T-helper 1 cell treated with Interleukin-12 subunit alpha and Interleukin-12 subunit beta and Interleukin-4 antibody, amounts not matched to agents 30 μg/mL and 1 μg/mL, for 36 hours (primary cell): ENCODE measurements around the gene RNASET2.

Source experiments
- H3K27ac Mint-ChIP-seq: one replicate; pipeline ENCODE4 v1.8.0; 2021; ENCODE audit warnings: mild to moderate bottlenecking, mixed read lengths
- H3K27me3 Mint-ChIP-seq: one replicate; pipeline ENCODE4 v1.8.0; 2021; ENCODE audit warnings: low read depth, mixed read lengths
- H3K36me3 Mint-ChIP-seq: one replicate; pipeline ENCODE4 v1.8.0; 2021; ENCODE audit warnings: low read depth, mixed read lengths
- H3K4me1 Mint-ChIP-seq: one replicate; pipeline ENCODE4 v1.8.0; 2021; ENCODE audit warnings: low read depth, mixed read lengths
- H3K4me3 Mint-ChIP-seq: one replicate; pipeline ENCODE4 v1.8.0; 2021; ENCODE audit warnings: mild to moderate bottlenecking, moderate library complexity, mixed read lengths
- H3K9me3 Mint-ChIP-seq: one replicate; pipeline ENCODE4 v1.8.0; 2021; ENCODE audit warnings: mixed read lengths

RNASET2 gene, protein sequence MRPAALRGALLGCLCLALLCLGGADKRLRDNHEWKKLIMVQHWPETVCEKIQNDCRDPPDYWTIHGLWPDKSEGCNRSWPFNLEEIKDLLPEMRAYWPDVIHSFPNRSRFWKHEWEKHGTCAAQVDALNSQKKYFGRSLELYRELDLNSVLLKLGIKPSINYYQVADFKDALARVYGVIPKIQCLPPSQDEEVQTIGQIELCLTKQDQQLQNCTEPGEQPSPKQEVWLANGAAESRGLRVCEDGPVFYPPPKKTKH

DNA sequence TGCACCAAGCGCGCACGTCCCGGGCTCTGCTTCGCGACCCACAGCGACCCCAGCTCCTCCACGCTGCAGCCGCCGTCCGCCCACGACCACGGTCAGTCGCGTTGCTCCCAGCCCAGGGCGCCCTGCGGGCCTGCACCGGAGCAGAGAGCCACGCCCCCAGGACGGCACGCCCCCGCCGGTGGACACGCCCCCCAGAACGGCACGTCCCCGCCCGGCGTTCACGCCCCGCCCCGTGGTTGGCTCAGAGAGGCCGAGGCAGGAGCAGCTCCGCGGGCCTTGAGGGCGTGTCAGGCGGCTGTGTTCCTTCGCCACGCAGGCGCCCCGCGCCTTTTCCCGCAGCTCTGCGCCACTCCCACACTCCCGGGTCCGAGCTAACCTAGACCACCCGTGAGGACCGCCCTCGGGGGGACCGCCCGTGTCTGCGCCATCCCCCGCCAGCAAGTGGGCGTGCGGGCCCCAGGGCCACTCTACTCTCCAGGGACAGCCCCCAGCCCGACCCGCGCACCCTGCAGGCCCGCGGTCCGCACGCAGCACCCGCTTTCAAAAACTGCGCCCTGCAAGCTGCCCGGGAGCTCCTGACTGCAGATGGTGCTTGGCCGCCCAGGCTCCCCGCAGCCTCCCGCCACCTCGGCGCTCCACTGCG lies at the start of gene RNASET2:
RNASET2 (minus strand) TSS at position 107 of the 643 bp plus-strand sequence. CDS start 368 bp downstream, outside the sequence.
- Mint-ChIP-seq H3K27ac (peak within 1 kb of the TSS; percentile 90), H3K36me3 (peaks cover 15% of the 10 kb centered on the region), H3K4me3 (peak within 1 kb of the TSS; percentile 98), H3K9me3 (no peaks in the 10 kb centered on the region), H3K27me3 (no peaks in the 10 kb centered on the region), H3K4me1 (peaks cover 68% of the 10 kb centered on the region)

DNA sequence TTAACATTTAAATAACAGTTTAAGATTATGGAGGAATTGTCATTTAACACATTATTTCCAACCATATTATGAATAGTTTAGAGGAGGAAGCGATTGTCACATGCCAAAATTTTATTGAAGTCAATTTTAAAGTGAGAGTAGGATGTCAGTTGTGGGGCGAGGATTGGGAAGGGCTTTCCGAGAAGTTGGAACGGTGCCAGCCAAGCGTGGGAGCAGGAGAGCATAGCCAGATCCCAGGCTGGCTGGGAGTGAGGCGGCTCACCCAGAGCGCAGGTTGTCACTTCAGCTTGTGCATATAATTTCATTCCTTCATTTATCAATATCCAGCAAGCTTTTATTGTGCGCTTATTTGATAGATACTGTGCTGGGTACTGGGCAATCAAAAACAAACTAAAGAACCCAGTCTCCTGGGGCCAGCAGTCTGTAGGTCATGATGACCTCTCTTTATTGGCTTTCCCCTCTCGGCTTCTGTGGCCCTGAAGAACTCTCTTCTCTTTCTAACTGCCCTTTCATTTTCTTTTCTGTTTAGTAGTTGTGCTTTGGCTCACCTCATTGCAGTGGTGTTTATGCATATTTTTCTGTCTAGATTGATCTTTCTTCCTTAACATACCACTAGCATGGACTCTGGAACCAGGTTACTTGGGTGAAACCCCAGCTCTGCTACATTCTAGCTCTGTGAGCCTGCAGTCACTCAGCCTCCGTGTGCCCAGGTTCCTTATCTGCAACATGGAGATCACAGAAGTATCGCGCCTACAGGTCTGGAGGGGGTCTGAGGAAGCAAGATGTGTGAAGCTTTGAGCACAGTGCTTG lies 49.2 kb upstream of the RNASET2 start:
- H3K9me3 Mint-ChIP-seq: no peaks in the 10 kb centered on the region
- peaks cover 34% of the 10 kb centered on the region for H3K36me3 Mint-ChIP-seq
- H3K4me1 Mint-ChIP-seq: peaks cover 17% of the 10 kb centered on the region
- no peaks in the 10 kb centered on the region for H3K27me3 Mint-ChIP-seq
- no peak overlapping the region for H3K4me3 Mint-ChIP-seq
- no peak overlapping the region for H3K27ac Mint-ChIP-seq

DNA sequence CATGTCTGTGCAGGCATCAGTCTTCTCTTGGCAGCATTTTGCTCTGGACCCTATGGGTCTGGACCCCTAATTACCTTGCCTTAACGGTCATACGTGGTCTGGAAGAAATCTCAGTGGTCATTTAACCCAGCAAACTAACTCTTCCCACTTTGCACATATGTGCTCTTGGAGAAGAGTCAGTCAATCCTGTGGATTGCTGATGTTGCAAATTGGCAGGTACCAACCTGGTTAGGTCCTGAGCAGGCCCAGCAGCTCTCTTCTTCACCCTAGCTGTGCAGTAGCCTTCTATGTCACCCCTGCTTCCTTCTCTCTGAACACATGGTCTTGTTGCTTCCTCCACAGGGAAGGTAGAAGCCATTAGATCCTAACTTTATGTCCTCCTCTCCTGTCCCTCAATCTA lies 44.4 kb upstream of the RNASET2 start:
- Mint-ChIP-seq H3K27ac (peak overlapping the region; percentile 46), H3K9me3 (no peaks in the 10 kb centered on the region), H3K36me3 (peaks cover 19% of the 10 kb centered on the region), H3K4me1 (peaks cover 32% of the 10 kb centered on the region), H3K4me3 (peak overlapping the region; percentile 85), H3K27me3 (no peaks in the 10 kb centered on the region)

DNA sequence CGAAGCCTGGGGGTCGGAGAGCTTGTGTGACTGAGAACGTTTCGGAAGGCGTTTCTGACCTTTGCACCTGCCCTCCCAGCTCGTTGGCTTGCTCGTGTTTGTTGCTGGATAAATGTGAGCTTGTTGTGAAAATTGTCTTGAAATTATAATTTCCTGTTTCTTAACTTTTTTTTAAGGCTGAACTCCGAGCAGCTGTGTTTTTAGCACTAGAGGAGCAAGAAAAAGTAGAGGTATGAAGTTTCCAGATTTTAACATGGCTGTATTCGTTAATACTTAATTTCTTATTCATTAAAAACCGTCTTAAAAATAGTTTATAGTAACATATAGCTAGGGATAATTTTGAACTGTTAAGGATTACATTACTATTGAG lies 43.5 kb upstream of the RNASET2 start:
- Mint-ChIP-seq H3K27ac (peak overlapping the region; percentile 64), H3K4me3 (peak overlapping the region; percentile 85), H3K4me1 (peaks cover 29% of the 10 kb centered on the region), H3K27me3 (no peaks in the 10 kb centered on the region), H3K9me3 (no peaks in the 10 kb centered on the region), H3K36me3 (peaks cover 15% of the 10 kb centered on the region)

DNA sequence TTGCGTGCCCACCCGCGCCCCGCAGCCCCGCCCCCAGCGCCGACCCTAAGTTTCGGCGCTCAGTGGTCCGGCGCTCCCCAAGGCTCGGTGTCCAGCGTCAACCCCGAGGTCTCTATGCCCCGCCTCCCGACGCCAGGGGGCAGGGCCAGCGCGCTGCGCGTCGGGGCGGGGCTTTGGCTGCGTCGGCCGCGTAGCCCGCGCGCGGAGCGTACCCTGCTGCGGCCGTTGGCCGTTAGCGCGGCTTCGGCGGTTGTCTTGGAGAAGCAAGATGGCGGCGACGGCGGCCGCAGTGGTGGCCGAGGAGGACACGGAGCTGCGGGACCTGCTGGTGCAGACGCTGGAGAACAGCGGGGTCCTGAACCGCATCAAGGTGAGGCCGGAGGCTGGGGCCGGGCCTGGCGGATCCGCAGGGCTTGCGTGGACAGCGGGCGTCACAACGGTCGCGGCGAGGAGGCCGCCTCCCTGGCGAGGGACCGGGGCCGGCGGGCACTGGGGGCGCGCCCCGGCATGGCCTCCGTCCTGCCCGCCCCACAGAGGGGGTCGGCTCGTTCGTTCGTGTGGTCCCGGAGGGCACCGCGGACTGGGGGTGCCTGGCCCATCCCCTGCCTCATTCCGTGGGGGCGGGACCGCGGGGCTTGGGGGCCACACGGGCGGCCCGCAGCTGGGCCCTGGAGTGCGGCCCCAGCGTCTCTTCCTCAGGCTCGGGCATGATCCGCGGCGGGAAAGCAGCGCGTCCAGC lies 43.0 kb upstream of the RNASET2 start, which contains the start of gene CEP43:
CEP43 (plus strand) TSS at position 253 of the 739 bp plus-strand sequence; CDS start at position 269, 16 bp downstream.
- no peaks in the 10 kb centered on the region for H3K9me3 Mint-ChIP-seq
- peak within 1 kb of the TSS; percentile 77 for H3K27ac Mint-ChIP-seq
- H3K36me3 Mint-ChIP-seq: peaks cover 18% of the 10 kb centered on the region
- peak within 1 kb of the TSS; percentile 87 for H3K4me3 Mint-ChIP-seq
- H3K4me1 Mint-ChIP-seq: peaks cover 31% of the 10 kb centered on the region
- no peaks in the 10 kb centered on the region for H3K27me3 Mint-ChIP-seq

DNA sequence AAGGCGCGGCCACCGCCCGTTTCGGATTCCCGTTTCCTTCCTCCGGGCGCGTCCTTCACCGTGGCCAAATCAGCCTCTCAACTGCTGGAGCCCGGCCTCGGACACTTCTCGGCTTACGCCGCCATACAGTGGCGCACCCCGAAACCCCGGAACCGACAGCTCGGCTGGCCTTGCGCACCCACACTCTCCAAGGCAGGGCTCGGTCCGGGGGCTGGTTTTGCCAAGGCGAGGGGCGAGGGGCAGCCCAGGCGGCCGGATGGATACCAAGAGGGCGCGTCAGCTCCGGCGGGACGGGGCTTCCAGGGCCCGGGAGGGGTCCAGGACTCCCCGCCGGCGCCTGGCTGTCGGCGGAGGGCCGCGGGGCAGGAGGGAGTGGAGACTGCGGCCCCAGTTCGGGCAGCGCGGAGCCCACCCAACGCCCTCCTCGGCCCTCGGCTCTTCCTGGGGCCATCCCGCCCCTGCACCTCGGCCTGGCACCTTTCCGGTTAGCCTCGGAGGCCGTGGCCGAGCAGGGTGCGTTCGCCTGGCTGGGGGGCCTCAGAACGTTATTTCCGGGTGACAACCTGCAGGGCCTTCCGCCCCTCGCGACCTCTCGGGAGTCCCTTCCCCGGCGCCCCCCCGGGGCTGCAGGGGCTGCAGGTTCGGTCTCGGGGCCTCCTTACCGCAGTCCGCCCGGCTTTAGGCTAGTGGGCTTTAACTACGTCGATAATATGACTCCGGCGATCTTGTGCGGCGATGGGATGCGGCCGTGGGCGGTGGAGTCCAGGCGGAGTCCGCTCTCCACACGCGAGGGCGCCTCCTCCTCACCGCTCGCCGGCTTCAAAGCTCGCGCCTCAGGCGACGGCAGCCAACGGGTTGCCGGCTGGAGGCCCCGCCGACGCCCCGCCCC lies 42.1 kb upstream of the RNASET2 start:
- Mint-ChIP-seq H3K27me3 (no peaks in the 10 kb centered on the region), H3K27ac (peak overlapping the region; percentile 17), H3K4me3 (peak overlapping the region; percentile 87), H3K4me1 (peaks cover 34% of the 10 kb centered on the region), H3K9me3 (no peaks in the 10 kb centered on the region), H3K36me3 (peaks cover 23% of the 10 kb centered on the region)

DNA sequence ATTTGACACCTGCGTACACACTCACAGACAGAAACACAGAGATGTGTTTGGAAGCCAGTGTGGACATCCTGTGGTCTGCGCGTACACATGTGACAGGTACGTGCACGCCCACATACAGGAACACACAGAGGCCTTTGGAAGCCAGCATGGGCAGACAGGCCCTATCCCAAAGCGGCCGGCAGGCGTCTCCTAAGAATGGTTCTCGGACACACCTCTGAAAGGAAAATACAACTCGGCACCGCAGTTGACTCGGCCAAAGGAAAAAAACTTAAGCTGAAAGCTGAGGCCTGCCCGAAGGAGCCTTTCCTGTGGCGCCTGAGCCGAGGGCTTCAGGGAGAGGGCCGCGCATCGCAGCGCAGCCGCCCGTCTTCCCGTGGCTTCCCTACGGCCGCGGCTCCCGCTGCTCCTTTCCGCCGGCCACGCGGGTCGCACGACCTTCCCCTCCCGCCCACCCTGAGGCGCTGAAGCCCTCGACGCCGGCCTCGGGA lies 41.5 kb upstream of the RNASET2 start:
- H3K9me3 Mint-ChIP-seq: no peaks in the 10 kb centered on the region
- H3K36me3 Mint-ChIP-seq: peaks cover 25% of the 10 kb centered on the region
- no peaks in the 10 kb centered on the region for H3K27me3 Mint-ChIP-seq
- peaks cover 36% of the 10 kb centered on the region for H3K4me1 Mint-ChIP-seq
- peak overlapping the region; percentile 24 for H3K27ac Mint-ChIP-seq
- peak overlapping the region; percentile 76 for H3K4me3 Mint-ChIP-seq

DNA sequence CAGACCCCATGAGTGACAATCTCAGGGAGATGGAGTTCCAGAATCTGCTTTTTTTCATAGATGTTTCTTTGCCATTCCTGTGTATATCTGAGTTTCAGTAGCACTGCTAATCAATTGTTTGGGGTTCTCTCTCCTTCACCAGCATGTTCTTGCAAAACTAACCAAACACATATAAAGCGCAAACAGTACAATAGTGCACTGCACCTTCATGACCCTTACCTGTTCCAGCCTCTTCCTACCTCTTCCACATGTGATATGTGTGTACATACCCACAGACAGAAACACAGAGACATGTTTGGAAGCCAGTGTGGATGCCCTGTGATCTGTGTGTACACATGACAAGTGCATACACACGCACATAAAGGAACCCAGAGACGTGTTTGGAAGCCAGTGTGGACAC lies 41.0 kb upstream of the RNASET2 start:
- Mint-ChIP-seq H3K36me3 (peaks cover 25% of the 10 kb centered on the region), H3K9me3 (no peaks in the 10 kb centered on the region), H3K27me3 (no peaks in the 10 kb centered on the region), H3K27ac (peak overlapping the region; percentile 24), H3K4me3 (peak overlapping the region; percentile 76), H3K4me1 (peaks cover 36% of the 10 kb centered on the region)

DNA sequence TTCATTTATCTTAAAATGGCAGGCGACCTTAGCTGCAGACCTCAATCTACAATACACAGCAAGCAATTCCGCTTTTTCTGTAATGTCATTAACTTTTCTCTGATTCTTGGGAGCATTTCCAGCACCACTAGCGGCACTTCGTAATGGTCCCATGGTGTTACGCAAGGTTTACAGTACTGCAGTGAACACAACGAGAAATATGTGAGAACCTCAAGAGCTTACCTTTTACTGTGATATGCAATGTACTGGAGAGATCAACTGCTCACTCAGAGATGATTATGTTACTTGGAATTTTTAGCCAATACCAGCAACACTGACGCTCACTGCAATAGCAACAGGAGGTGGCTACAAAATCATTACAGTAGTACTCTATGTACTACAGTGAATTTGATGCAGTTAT lies 40.1 kb upstream of the RNASET2 start:
- H3K9me3 Mint-ChIP-seq: no peaks in the 10 kb centered on the region
- H3K36me3 Mint-ChIP-seq: peaks cover 25% of the 10 kb centered on the region
- H3K4me1 Mint-ChIP-seq: peaks cover 34% of the 10 kb centered on the region
- H3K27ac Mint-ChIP-seq: no peak overlapping the region
- H3K27me3 Mint-ChIP-seq: no peaks in the 10 kb centered on the region
- peak overlapping the region; percentile 32 for H3K4me3 Mint-ChIP-seq

DNA sequence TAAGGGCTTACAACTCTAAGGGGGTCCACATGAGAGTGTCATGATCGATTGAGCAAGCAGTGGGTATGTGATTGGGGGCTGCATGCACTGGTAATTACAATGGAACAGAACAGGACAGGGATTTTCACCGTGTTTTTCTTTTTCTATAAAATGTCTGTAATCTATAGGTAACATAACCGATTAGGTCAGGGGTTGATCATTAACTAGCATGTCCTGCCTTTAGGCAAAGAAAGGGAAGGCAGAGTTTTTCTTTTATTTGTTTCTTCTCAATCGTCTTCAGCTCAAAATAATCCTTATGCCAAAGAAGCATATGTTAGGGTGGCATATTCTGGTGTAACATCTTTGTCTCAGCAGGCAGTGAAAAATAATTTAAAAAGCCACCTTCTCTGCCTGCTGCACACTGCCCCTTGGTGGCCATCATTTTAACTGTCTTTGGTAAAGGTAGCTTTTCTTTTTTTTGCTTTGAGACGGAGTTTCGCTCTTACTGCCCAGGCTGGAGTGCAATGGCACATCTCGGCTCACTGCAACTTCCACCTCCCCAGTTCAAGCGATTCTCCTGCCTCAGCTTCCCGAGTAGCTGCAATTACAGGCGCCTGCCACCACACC lies 33.2 kb upstream of the RNASET2 start:
- no peak overlapping the region for H3K4me3 Mint-ChIP-seq
- H3K4me1 Mint-ChIP-seq: peaks cover 29% of the 10 kb centered on the region
- no peaks in the 10 kb centered on the region for H3K27me3 Mint-ChIP-seq
- H3K36me3 Mint-ChIP-seq: peaks cover 20% of the 10 kb centered on the region
- H3K27ac Mint-ChIP-seq: no peak overlapping the region
- H3K9me3 Mint-ChIP-seq: no peaks in the 10 kb centered on the region

DNA sequence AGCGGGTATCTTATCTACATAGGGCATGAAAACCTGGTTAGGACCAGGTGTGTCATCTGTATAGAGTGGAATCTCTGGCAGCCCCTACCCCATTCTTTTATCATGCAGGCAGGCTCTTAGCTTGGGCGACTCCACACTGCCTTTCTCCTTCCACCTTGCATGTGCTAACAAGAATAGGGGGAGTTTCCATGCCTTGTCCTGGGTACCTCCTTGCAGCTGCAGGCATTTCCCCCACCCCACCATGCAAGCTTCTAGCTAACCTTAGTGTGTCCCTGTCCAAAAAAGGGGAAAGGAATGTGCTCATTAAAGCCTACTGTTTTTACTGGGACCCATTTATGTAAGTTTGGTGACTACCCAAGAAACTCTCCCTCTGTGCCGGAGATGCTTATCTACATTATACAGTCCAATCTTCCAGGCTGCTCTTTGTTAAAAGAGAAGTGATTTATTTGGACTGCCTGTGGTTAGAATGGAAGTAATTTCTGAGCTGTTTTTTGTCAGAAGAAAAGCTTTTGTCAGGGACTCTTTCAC lies 32.4 kb upstream of the RNASET2 start:
- H3K4me3 Mint-ChIP-seq: no peak overlapping the region
- H3K9me3 Mint-ChIP-seq: no peaks in the 10 kb centered on the region
- peaks cover 15% of the 10 kb centered on the region for H3K36me3 Mint-ChIP-seq
- no peaks in the 10 kb centered on the region for H3K27me3 Mint-ChIP-seq
- peaks cover 28% of the 10 kb centered on the region for H3K4me1 Mint-ChIP-seq
- H3K27ac Mint-ChIP-seq: no peak overlapping the region

DNA sequence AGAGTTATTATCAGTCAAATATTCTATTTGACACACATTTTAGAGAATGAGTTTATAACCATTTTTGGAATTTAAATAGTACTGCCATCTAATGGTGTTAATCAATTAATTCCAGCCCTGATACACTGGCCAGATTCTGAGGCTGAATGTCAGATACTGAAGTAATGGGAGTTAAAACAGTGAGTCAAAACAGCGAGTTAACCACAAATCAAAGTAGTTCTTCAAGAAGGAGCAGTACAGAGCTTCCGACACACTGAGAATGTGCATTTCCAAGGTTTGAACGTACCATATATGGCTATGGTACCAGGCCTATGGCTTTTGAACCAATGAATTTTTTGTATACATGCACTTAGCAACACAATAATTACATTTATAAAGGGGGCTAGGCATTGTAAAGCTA lies 31.6 kb upstream of the RNASET2 start:
- peaks cover 15% of the 10 kb centered on the region for H3K36me3 Mint-ChIP-seq
- peaks cover 24% of the 10 kb centered on the region for H3K4me1 Mint-ChIP-seq
- no peaks in the 10 kb centered on the region for H3K27me3 Mint-ChIP-seq
- H3K27ac Mint-ChIP-seq: no peak overlapping the region
- no peaks in the 10 kb centered on the region for H3K9me3 Mint-ChIP-seq
- no peak overlapping the region for H3K4me3 Mint-ChIP-seq

DNA sequence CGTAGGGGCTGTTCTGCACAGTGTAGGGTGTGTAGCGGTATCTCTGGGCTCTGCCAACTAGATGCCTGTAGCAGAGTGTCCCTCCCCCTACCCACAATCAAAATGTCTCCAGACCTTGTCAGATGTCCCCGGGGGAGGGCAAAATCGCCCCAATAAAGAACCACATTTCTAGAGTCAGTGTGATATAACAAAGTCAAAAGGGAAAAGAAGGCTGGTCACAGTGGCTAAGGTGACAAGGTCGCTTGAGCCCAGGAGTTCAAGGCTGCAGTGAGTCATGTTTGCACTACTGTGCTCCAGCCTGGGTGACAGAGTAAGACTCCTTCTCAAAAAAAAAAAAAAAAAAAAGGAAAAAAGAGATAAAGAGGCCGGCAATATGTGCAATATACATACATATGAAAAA lies 31.1 kb upstream of the RNASET2 start:
- H3K4me1 Mint-ChIP-seq: peaks cover 24% of the 10 kb centered on the region
- no peak overlapping the region for H3K4me3 Mint-ChIP-seq
- H3K27me3 Mint-ChIP-seq: no peaks in the 10 kb centered on the region
- H3K9me3 Mint-ChIP-seq: no peaks in the 10 kb centered on the region
- H3K36me3 Mint-ChIP-seq: peaks cover 19% of the 10 kb centered on the region
- H3K27ac Mint-ChIP-seq: no peak overlapping the region
